Measurements from ENCODE around the gene CEMIP. TPM values are rescaled to one million over a fixed set of nuclear protein-coding genes. Genes with fewer than 3 reads are reported as not detected.

The CEMIP gene
- polyA plus RNA-seq, 1 of the 3 experiments (the other 2 are of a cell fraction): 27.8 TPM

GRCh38 chr15:80776420-80777045 lies 2.6 kb upstream of the CEMIP start:
- Histone ChIP-seq H3K27ac (ENCODE audit: low read depth in 2 of 2, low read length in 1 of 2) (peak overlapping the region in 1 of 2 experiments; percentile 72; a peak in 2 of 4 replicates), H3K4me1 (ENCODE audit: control insufficient read depth in 1 of 2, insufficient read depth in 2 of 2, low read depth in 1 of 2, low read length in 1 of 2) (peaks cover 0 to 27% of the 10 kb centered on the region in 2 experiments; a peak in 3 of 4 replicates), H2AFZ (ENCODE audit: low read depth) (peak overlapping the region; percentile 63; the same call in 1 of the 2 replicates), H4K20me1 (ENCODE audit: insufficient read depth) (no peaks in the 10 kb centered on the region), H3F3A (replicated peaks; ENCODE audit: insufficient read depth) (peaks cover 6% of the 10 kb centered on the region), H3K27me3 (ENCODE audit: insufficient read depth) (no peaks in the 10 kb centered on the region), H3K4me2 (no peak overlapping the region; the same call in 1 of the 2 replicates), H3K9me3 (no peaks in the 10 kb centered on the region), H3K79me2 (ENCODE audit: insufficient read depth) (no peaks in the 10 kb centered on the region), H3K9me2 (no peaks in the 10 kb centered on the region), H3K9ac (no peak overlapping the region; the same call in 1 of the 2 replicates), H3K4me3 (ENCODE audit: low read depth in 2 of 2, low read length in 1 of 2) (peak overlapping the region in 1 of 2 experiments; percentile 13; a peak in 1 of 4 replicates), H3K36me3 (replicated peaks in 1 of 2; ENCODE audit: control insufficient read depth in 1 of 2, insufficient read depth in 2 of 2, low read length in 1 of 2) (no peaks in the 10 kb centered on the region)
- ChIA-PET CTCF (interaction anchor here (0.7 to 9.4 kb wide), 89 partner anchors 9 to 659 kb away, joined by 3 to 253 read pairs (median 5); partner anchors contain the start of gene ABHD17C), POLR2A (interaction anchor here (0.9 to 1.5 kb wide), 2 partner anchors 208 to 209 kb away, joined by 3 to 4 read pairs; no protein-coding TSS in a partner anchor)
- peak; percentile 76 for DNase-seq
- WGBS (ENCODE audit: low lambda C conversion rate): 33% methylated on average over 3 of the region's 5 CpGs
- TF ChIP-seq ZBTB33 (IDR thresholded peaks at IDR 0.05; ENCODE audit: borderline replicate concordance, low read depth): no peak
- peak; percentile 90 for TF ChIP-seq RAD21 (IDR thresholded peaks at IDR 0.05; ENCODE audit: low read length)
- peak; percentile 87 for TF ChIP-seq SMC3 (IDR thresholded peaks at IDR 0.05; ENCODE audit: low read depth, low read length)
- TF ChIP-seq TCF12 (IDR thresholded peaks at IDR 0.05): peak; percentile 48
- no peak for TF ChIP-seq MAX (IDR thresholded peaks at IDR 0.05; ENCODE audit: low read depth)
- peak; percentile 88 for TF ChIP-seq CTCF (IDR thresholded peaks at IDR 0.05)
- 0 out of 2 replicates have a peak, but pooled peaks have one; percentile 8 for TF ChIP-seq RCOR1 (IDR thresholded peaks at IDR 0.05; ENCODE audit: low read length)
- no peak for TF ChIP-seq MXI1 (IDR thresholded peaks at IDR 0.05; ENCODE audit: low read depth, low read length)
- no peak for TF ChIP-seq TAF1 (IDR thresholded peaks at IDR 0.05; ENCODE audit: borderline replicate concordance, low read depth, low read length)
- TF ChIP-seq GATA2 (CRISPR knock-in tag; IDR thresholded peaks at IDR 0.05): no peak

- CTCF ChIA-PET: interaction anchor here (0.8 to 9.4 kb wide), 84 partner anchors 9 to 659 kb away, joined by 3 to 253 read pairs (median 5); partner anchors contain the start of gene ABHD17C
- Histone ChIP-seq H3K27me3 (ENCODE audit: insufficient read depth) (no peaks in the 10 kb centered on the region), H4K20me1 (ENCODE audit: insufficient read depth) (no peaks in the 10 kb centered on the region), H3K36me3 (replicated peaks in 1 of 2; ENCODE audit: control insufficient read depth in 1 of 2, insufficient read depth in 2 of 2, low read length in 1 of 2) (no peaks in the 10 kb centered on the region), H3K9me3 (no peaks in the 10 kb centered on the region), H3K9ac (no peak overlapping the region), H3K4me1 (ENCODE audit: control insufficient read depth in 1 of 2, insufficient read depth in 2 of 2, low read depth in 1 of 2, low read length in 1 of 2) (peaks cover 0 to 27% of the 10 kb centered on the region in 2 experiments; a peak in 3 of 4 replicates), H2AFZ (ENCODE audit: low read depth) (no peak overlapping the region), H3K4me3 (ENCODE audit: low read depth in 2 of 2, low read length in 1 of 2) (no peak overlapping the region), H3F3A (replicated peaks; ENCODE audit: insufficient read depth) (peaks cover 6% of the 10 kb centered on the region), H3K4me2 (no peak overlapping the region; the same call in 1 of the 2 replicates), H3K9me2 (no peaks in the 10 kb centered on the region), H3K27ac (ENCODE audit: low read depth in 2 of 2, low read length in 1 of 2) (peak overlapping the region in 1 of 2 experiments; percentile 74; a peak in 1 of 4 replicates), H3K79me2 (ENCODE audit: insufficient read depth) (no peaks in the 10 kb centered on the region)
- POLR2A ChIA-PET: interaction anchor here (1.5 kb wide), 1 partner anchor 208 kb away, joined by 4 read pairs; no protein-coding TSS in a partner anchor
- 33% methylated on average over 8 of the region's 8 CpGs for WGBS (ENCODE audit: low lambda C conversion rate)
- TF ChIP-seq TCF12 (IDR thresholded peaks at IDR 0.05): 0 out of 2 replicates have a peak, but pooled peaks have one; percentile 33
- TF ChIP-seq POLR2AphosphoS5 (IDR thresholded peaks at IDR 0.05; ENCODE audit: low read depth, low read length): peak; percentile 41; the same call in 1 of the 2 replicates
- TF ChIP-seq PBX3 (IDR thresholded peaks at IDR 0.05): peak; percentile 63
- TF ChIP-seq RFX5 (IDR thresholded peaks at IDR 0.05; ENCODE audit: low read length): no peak
- no peak for TF ChIP-seq GATA2 (CRISPR knock-in tag; IDR thresholded peaks at IDR 0.05)
- TF ChIP-seq REST (IDR thresholded peaks at IDR 0.05; ENCODE audit: low read depth, low read length): 0 out of 2 replicates have a peak, but pooled peaks have one; percentile 9
- TF ChIP-seq MEF2A (IDR thresholded peaks at IDR 0.05; ENCODE audit: borderline replicate concordance, low read depth): peak; percentile 73; the same call in 1 of the 2 replicates
- DNase-seq: no peak
These were observed 2.0 kb upstream of the CEMIP start for GRCh38 chr15:80777137-80777536.
